GM18870 (cell line): ENCODE measurements around the gene TPSB2.
"Not testable (repeated sequence)": the region's sequence is repeated elsewhere in the genome, so short reads cannot be mapped to it uniquely, and the experiment has no call there.

ENCODE experiments used
- ATAC-seq: cut with Tn5 transposase; IDR thresholded peaks from one replicate; pipeline ENCODE4 v1.9.1; 2021; ENCODE audit warnings: moderate library complexity; ENCODE audit not compliant: unreplicated experiment

TPSB2 gene

GRCh38 chr16:1206786-1207185, 23.2 kb downstream of the TPSB2 start:
- ATAC-seq = no peak

GRCh38 chr16:1206326-1206725, 23.7 kb downstream of the TPSB2 start:
- ATAC-seq = no peak

- no peak for ATAC-seq
Measured at GRCh38 chr16:1204933-1205332, 25.1 kb downstream of the TPSB2 start.

- ATAC-seq = no peak
Measured at GRCh38 chr16:1202274-1202673, 27.7 kb downstream of the TPSB2 start.

- ATAC-seq = no peak
Measured at GRCh38 chr16:1201444-1201843, 28.5 kb downstream of the TPSB2 start.

- no peak for ATAC-seq
Measured at GRCh38 chr16:1200014-1200627, 29.9 kb downstream of the TPSB2 start.

- ATAC-seq = no peak
Measured at GRCh38 chr16:1199347-1200013, 30.5 kb downstream of the TPSB2 start.

GRCh38 chr16:1198671-1199346, 31.2 kb downstream of the TPSB2 start:
- not testable (repeated sequence) for ATAC-seq

GRCh38 chr16:1198194-1198593, 31.8 kb downstream of the TPSB2 start:
- ATAC-seq = no peak

GRCh38 chr16:1197237-1197866, 32.6 kb downstream of the TPSB2 start:
- ATAC-seq = no peak

- no peak for ATAC-seq
Measured at GRCh38 chr16:1196494-1196893, 33.5 kb downstream of the TPSB2 start.

GRCh38 chr16:1195393-1195666, 34.7 kb downstream of the TPSB2 start:
- no peak for ATAC-seq

- no peak for ATAC-seq
Measured at GRCh38 chr16:1194665-1195392, 35.2 kb downstream of the TPSB2 start.

- no peak for ATAC-seq
Measured at GRCh38 chr16:1193825-1194581, 36.0 kb downstream of the TPSB2 start.

GRCh38 chr16:1193143-1193824, 36.7 kb downstream of the TPSB2 start:
- ATAC-seq = no peak

GRCh38 chr16:1192384-1193073, 37.5 kb downstream of the TPSB2 start:
- no peak for ATAC-seq

- ATAC-seq = not testable (repeated sequence)
Measured at GRCh38 chr16:1190789-1191188, 39.2 kb downstream of the TPSB2 start.

GRCh38 chr16:1189455-1189854, 40.5 kb downstream of the TPSB2 start:
- ATAC-seq = no peak

GRCh38 chr16:1188432-1189189, 41.4 kb downstream of the TPSB2 start:
- ATAC-seq = no peak
